Panc1 (cell line): ENCODE data around the gene PFN2.

Source experiments
- POLR2AphosphoS5 ChIP-seq: IDR thresholded peaks from 2 replicates; pipeline ENCODE4 v1.6.1; 2012; ENCODE audit warnings: mild to moderate bottlenecking, low read depth, low read length, moderate library complexity
- REST ChIP-seq, 2 experiments: IDR thresholded peaks; 2 replicates each; pipeline ENCODE4 v1.6.1; 2011 to 2012; ENCODE audit warnings: low read depth in 2 of 2, control low read depth in 1 of 2, low read length in 1 of 2, mild to moderate bottlenecking in 1 of 2, moderate library complexity in 1 of 2; ENCODE audit not compliant: insufficient read depth in 1 of 2

- TF ChIP-seq REST (IDR thresholded peaks at IDR 0.05; ENCODE audit: insufficient read depth in 1 of 2, low read depth in 2 of 2, low read length in 1 of 2) (no peak), POLR2AphosphoS5 (no peak)
These were observed 28.3 kb downstream of the PFN2 start for GRCh38 chr3:149942409-149942808.
